ENCODE measurements around the gene NOS1AP.

The NOS1AP gene

GRCh38 chr1:162094271-162094670 is 24.8 kb downstream of the NOS1AP start:
- no peaks in the 10 kb centered on the region for H3K27me3 ChIP-seq
- H3K9me3 ChIP-seq, result no peaks in the 10 kb centered on the region
- H3K36me3 ChIP-seq, result no peaks in the 10 kb centered on the region
- intact Hi-C loops (cut with DNase I; ENCODE audit: low total_unique reads), result no loop called here
- peaks cover 0 to 36% (median 0%) of the 10 kb centered on the region in 4 donors for H3K4me1 ChIP-seq
- no peak for DNase-seq
- H3K27ac ChIP-seq, result no peak overlapping the region
- no peak for TF ChIP-seq CTCF (IDR thresholded peaks at IDR 0.05)
- no peak overlapping the region for H3K4me3 ChIP-seq

- intact Hi-C loops (cut with DNase I; ENCODE audit: low total_unique reads), result no loop called here
- TF ChIP-seq CTCF (IDR thresholded peaks at IDR 0.05), result no peak
Observed at GRCh38 chr1:162094723-162095122, 25.2 kb downstream of the NOS1AP start.

GRCh38 chr1:162107911-162108310 is 38.4 kb downstream of the NOS1AP start:
- H3K4me3 ChIP-seq, result no peak overlapping the region
- H3K4me1 ChIP-seq, result peaks cover 0 to 18% (median 0%) of the 10 kb centered on the region in 4 donors
- peaks cover 0 to 3% of the 10 kb centered on the region in 2 donors for H3K27me3 ChIP-seq
- H3K36me3 ChIP-seq, result no peaks in the 10 kb centered on the region
- no peak overlapping the region for H3K27ac ChIP-seq
- no peak for DNase-seq
- intact Hi-C loops (cut with DNase I; ENCODE audit: low total_unique reads), result no loop called here
- H3K9me3 ChIP-seq, result no peaks in the 10 kb centered on the region
- no peak for TF ChIP-seq CTCF (IDR thresholded peaks at IDR 0.05)

More at GRCh38 chr1:162094723-162095122, 25.2 kb downstream of the NOS1AP start:
- H3K9me3 ChIP-seq, result no peaks in the 10 kb centered on the region
- H3K27me3 ChIP-seq, result no peaks in the 10 kb centered on the region
- H3K4me1 ChIP-seq, result peaks cover 0 to 36% (median 0%) of the 10 kb centered on the region in 4 donors
- H3K27ac ChIP-seq, result no peak overlapping the region
- H3K36me3 ChIP-seq, result no peaks in the 10 kb centered on the region
- no peak for DNase-seq
- no peak overlapping the region for H3K4me3 ChIP-seq

GRCh38 chr1:162108426-162108825 is 38.9 kb downstream of the NOS1AP start:
- DNase-seq, result no peak
- intact Hi-C loops (cut with DNase I; ENCODE audit: low total_unique reads), result no loop called here
- no peak overlapping the region for H3K27ac ChIP-seq

GRCh38 chr1:162110910-162111309 is 41.4 kb downstream of the NOS1AP start:
- Histone ChIP-seq H3K36me3 (no peaks in the 10 kb centered on the region), H3K4me1 (peaks cover 0 to 18% (median 0%) of the 10 kb centered on the region in 4 donors), H3K27ac (no peak overlapping the region), H3K9me3 (no peaks in the 10 kb centered on the region), H3K4me3 (no peak overlapping the region), H3K27me3 (no peaks in the 10 kb centered on the region)
- DNase-seq, result no peak
- intact Hi-C loops (cut with DNase I; ENCODE audit: low total_unique reads), result no loop called here
- no peak for TF ChIP-seq CTCF (IDR thresholded peaks at IDR 0.05)

More at GRCh38 chr1:162108426-162108825, 38.9 kb downstream of the NOS1AP start:
- Histone ChIP-seq H3K9me3 (no peaks in the 10 kb centered on the region), H3K4me1 (peaks cover 0 to 18% (median 0%) of the 10 kb centered on the region in 4 donors), H3K36me3 (no peaks in the 10 kb centered on the region), H3K4me3 (no peak overlapping the region), H3K27me3 (peaks cover 0 to 3% of the 10 kb centered on the region in 2 donors)
- no peak for TF ChIP-seq CTCF (IDR thresholded peaks at IDR 0.05)

GRCh38 chr1:162111572-162111971 is 42.1 kb downstream of the NOS1AP start:
- intact Hi-C loops (cut with DNase I; ENCODE audit: low total_unique reads), result no loop called here
- Histone ChIP-seq H3K9me3 (no peaks in the 10 kb centered on the region), H3K4me1 (peaks cover 0 to 18% (median 0%) of the 10 kb centered on the region in 4 donors), H3K36me3 (no peaks in the 10 kb centered on the region), H3K4me3 (no peak overlapping the region), H3K27ac (no peak overlapping the region), H3K27me3 (no peaks in the 10 kb centered on the region)
- DNase-seq, result no peak
- TF ChIP-seq CTCF (IDR thresholded peaks at IDR 0.05), result no peak

All from tibial artery (tissue), 4 donors.